Measurements from ENCODE around the gene AGAP5. TPM values are rescaled to one million over a fixed set of nuclear protein-coding genes. Genes with fewer than 3 reads are reported as not detected.
A peak's percentile ranks its signal among the peaks of the same experiment; 100 is the strongest.

AGAP5 gene
- total and polyA plus RNA-seq, 4 donors: 3.2 to 8.9 (median 7.1) TPM

- peak; percentile 74 to 80 (median 78) for DNase-seq
- peak; percentile 64 for ATAC-seq (ENCODE audit: insufficient read depth, low FRiP score)
- H3K27ac ChIP-seq (ENCODE audit: low read depth in 1 of 2, low read length in 1 of 2): peak overlapping the region in 1 of 2 donors; percentile 30
- peaks cover 0 to 22% (median 6%) of the 10 kb centered on the region in 5 donors for H3K4me1 ChIP-seq (ENCODE audit: control insufficient read depth in 5 of 5, insufficient read depth in 5 of 5, low read length in 5 of 5)
- no peaks in the 10 kb centered on the region for H3K27me3 ChIP-seq (ENCODE audit: control insufficient read depth in 3 of 3, insufficient read depth in 3 of 3, low read length in 2 of 3)
- peak; percentile 85 for TF ChIP-seq CTCF (IDR thresholded peaks at IDR 0.05; ENCODE audit: control extremely low read depth, extremely low read depth)
- H3K9ac ChIP-seq (ENCODE audit: insufficient read depth in 1 of 2, low read length in 2 of 2): no peak overlapping the region
- WGBS, 2 donors: 27 to 34% methylated on average over 5 of the region's 5 CpGs
- no peak overlapping the region for H3K4me3 ChIP-seq
- H3K36me3 ChIP-seq (ENCODE audit: control insufficient read depth in 4 of 4, insufficient read depth in 4 of 4, low read length in 4 of 4): no peaks in the 10 kb centered on the region
- no peaks in the 10 kb centered on the region for H3K9me3 ChIP-seq (ENCODE audit: control insufficient read depth in 4 of 4, insufficient read depth in 3 of 4, low read length in 3 of 4)
Observed at GRCh38 chr10:73644015-73644743, 53.7 kb downstream of the AGAP5 start.

- peaks cover 0 to 16% (median 6%) of the 10 kb centered on the region in 5 donors for H3K4me1 ChIP-seq (ENCODE audit: control insufficient read depth in 5 of 5, insufficient read depth in 5 of 5, low read length in 5 of 5)
- TF ChIP-seq CTCF (IDR thresholded peaks at IDR 0.05; ENCODE audit: control extremely low read depth, extremely low read depth): no peak
- H3K4me3 ChIP-seq: no peak overlapping the region
- no peaks in the 10 kb centered on the region for H3K27me3 ChIP-seq (ENCODE audit: control insufficient read depth in 3 of 3, insufficient read depth in 3 of 3, low read length in 2 of 3)
- 71 to 87% methylated on average over 2 of the region's 2 CpGs for WGBS, 2 donors
- DNase-seq: no peak
- H3K27ac ChIP-seq (ENCODE audit: low read depth in 1 of 2, low read length in 1 of 2): no peak overlapping the region
- no peak for ATAC-seq (ENCODE audit: insufficient read depth, low FRiP score)
- H3K9me3 ChIP-seq (ENCODE audit: control insufficient read depth in 4 of 4, insufficient read depth in 3 of 4, low read length in 3 of 4): no peaks in the 10 kb centered on the region
- H3K36me3 ChIP-seq (ENCODE audit: control insufficient read depth in 4 of 4, insufficient read depth in 4 of 4, low read length in 4 of 4): no peaks in the 10 kb centered on the region
- H3K9ac ChIP-seq (ENCODE audit: insufficient read depth in 1 of 2, low read length in 2 of 2): no peak overlapping the region
Observed at GRCh38 chr10:73643362-73643761, 54.5 kb downstream of the AGAP5 start.

- Histone ChIP-seq H3K4me3 (no peak within 1 kb of the TSS), H3K9ac (ENCODE audit: insufficient read depth in 1 of 2, low read length in 2 of 2) (no peak within 1 kb of the TSS), H3K27ac (ENCODE audit: low read depth in 1 of 2, low read length in 1 of 2) (peak within 1 kb of the TSS in 1 of 2 donors; percentile 41), H3K27me3 (ENCODE audit: control insufficient read depth in 3 of 3, insufficient read depth in 3 of 3, low read length in 2 of 3) (no peaks in the 10 kb centered on the region), H3K4me1 (ENCODE audit: control insufficient read depth in 5 of 5, insufficient read depth in 5 of 5, low read length in 5 of 5) (peaks cover 0 to 2% (median 0%) of the 10 kb centered on the region in 5 donors), H3K9me3 (ENCODE audit: control insufficient read depth in 4 of 4, insufficient read depth in 3 of 4, low read length in 3 of 4) (peaks cover 0 to 2% (median 0%) of the 10 kb centered on the region in 4 donors), H3K36me3 (ENCODE audit: control insufficient read depth in 4 of 4, insufficient read depth in 4 of 4, low read length in 4 of 4) (no peaks in the 10 kb centered on the region)
- DNase-seq: no peak
- no peak for ATAC-seq (ENCODE audit: insufficient read depth, low FRiP score)
- 81% methylated on average over 9 of the region's 9 CpGs for WGBS, 2 donors
- TF ChIP-seq CTCF (IDR thresholded peaks at IDR 0.05; ENCODE audit: control extremely low read depth, extremely low read depth): no peak
Observed at GRCh38 chr10:73641328-73642060, 56.4 kb downstream of the AGAP5 start, which contains the start of gene MYOZ1. TSS of gene MYOZ1 (minus strand) at chr10:73641474. CDS start at chr10:73640017, 1,457 bp downstream.
